ENCODE results near the gene SMG1. TPM values are rescaled to one million over a fixed set of nuclear protein-coding genes. Genes with fewer than 3 reads are reported as not detected.
A peak's percentile ranks its signal among the peaks of the same experiment; 100 is the strongest.

The SMG1 gene
- total and polyA plus RNA-seq, 2 experiments from 2014 or later: 9.9 to 57.0 TPM

DNA sequence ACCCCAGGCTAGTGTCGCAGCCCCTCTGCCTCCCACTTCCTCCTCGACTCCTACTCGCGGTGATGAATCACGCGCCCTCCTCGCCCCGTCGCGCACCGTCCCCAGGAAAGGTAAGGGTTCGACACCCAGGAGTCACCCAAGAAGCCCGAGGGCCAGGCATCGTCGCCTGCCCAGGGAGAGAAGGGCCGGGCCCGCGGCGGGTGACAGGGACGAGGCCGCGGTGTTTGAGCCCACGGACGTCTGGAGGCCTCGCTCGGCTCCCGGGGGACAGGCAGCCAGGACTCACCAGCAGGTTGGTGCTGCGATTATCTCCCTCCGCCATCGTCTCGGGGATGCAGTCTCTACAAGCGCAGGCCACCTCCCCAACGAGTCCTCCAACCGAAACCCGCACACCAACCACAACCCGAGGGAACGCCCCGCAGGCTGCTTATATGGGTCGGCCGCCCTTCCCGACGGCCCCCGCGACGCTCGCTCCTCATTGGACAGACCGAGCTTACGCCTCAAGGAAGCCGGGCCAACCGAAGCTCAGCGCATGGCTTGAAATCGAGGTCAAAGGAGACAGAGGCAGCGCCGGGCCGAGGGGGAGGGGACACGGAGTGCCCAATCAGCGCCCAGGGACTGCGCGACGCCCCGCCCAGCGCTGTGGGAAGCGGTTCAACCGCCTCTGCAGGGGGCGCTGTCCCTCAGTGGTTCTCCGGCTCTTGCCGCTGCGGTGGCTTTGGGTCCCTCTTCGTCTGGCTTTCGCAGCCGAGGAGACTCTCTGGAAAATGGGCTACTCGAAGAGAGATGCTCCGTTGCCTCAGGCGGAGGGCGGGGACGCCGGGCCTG, 124.8 kb downstream of the SMG1 start, which contains the start of gene ARL6IP1:
ARL6IP1 (minus strand) TSS at position 405 of the 828 bp plus-strand sequence; CDS start at position 322, 83 bp downstream.
- Histone ChIP-seq H4K20me1 (ENCODE audit: insufficient read depth, poor library complexity, severe bottlenecking) (peaks cover 18% of the 10 kb centered on the region), H3K27me3 (no peaks in the 10 kb centered on the region), H2AFZ (peak within 1 kb of the TSS; percentile 49), H3K36me3 (replicated peaks; ENCODE audit: insufficient read depth, low read depth) (no peaks in the 10 kb centered on the region), H3K9me3 (ENCODE audit: low read depth) (no peaks in the 10 kb centered on the region), H3K4me2 (peak within 1 kb of the TSS; percentile 91), H3K9me2 (replicated peaks; ENCODE audit: insufficient read depth) (no peaks in the 10 kb centered on the region), H3K27ac (peak within 1 kb of the TSS; percentile 82), H3K4me3 (peak within 1 kb of the TSS; percentile 44), H3K4me1 (ENCODE audit: insufficient read depth) (peaks cover 16% of the 10 kb centered on the region), H3K79me2 (peaks cover 43% of the 10 kb centered on the region)
- TF ChIP-seq EZH2 (IDR thresholded peaks at IDR 0.05; ENCODE audit: borderline replicate concordance) (no peak), EZH2phosphoT487 (IDR thresholded peaks at IDR 0.05; ENCODE audit: low read depth, severe bottlenecking, unreplicated experiment) (no peak)
- TF ChIP-seq, protein P1, sequence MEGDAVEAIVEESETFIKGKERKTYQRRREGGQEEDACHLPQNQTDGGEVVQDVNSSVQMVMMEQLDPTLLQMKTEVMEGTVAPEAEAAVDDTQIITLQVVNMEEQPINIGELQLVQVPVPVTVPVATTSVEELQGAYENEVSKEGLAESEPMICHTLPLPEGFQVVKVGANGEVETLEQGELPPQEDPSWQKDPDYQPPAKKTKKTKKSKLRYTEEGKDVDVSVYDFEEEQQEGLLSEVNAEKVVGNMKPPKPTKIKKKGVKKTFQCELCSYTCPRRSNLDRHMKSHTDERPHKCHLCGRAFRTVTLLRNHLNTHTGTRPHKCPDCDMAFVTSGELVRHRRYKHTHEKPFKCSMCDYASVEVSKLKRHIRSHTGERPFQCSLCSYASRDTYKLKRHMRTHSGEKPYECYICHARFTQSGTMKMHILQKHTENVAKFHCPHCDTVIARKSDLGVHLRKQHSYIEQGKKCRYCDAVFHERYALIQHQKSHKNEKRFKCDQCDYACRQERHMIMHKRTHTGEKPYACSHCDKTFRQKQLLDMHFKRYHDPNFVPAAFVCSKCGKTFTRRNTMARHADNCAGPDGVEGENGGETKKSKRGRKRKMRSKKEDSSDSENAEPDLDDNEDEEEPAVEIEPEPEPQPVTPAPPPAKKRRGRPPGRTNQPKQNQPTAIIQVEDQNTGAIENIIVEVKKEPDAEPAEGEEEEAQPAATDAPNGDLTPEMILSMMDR (IDR thresholded peaks at IDR 0.05; ENCODE audit: poor library complexity): peak; percentile 96
- DNase-seq (ENCODE audit: low spot score): peak; percentile 100
- under 1% methylated on average over 68 of the region's 77 CpGs for WGBS (ENCODE audit: low lambda C conversion rate, missing lambda C conversion rate)

DNA sequence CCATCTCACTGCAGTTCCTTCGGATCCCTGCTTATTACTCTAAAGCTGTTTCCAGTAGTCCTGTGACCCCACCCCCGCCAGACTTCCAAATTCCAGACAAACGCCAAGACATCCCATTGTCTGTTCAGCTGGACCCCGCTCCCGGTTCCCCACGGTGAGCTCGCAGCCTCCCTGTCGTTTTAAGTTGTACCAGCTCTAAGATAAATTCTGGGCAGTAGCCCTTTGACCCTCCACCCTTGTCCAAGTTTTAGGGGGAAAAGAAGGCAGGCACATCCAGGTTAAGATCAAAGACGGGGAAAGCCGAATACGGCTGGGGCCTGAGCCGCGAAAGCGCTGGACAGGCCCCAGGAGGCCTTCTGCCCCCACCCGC, 125.4 kb downstream of the SMG1 start:
- no peaks in the 10 kb centered on the region for H3K9me3 ChIP-seq (ENCODE audit: low read depth)
- H3K36me3 ChIP-seq (replicated peaks; ENCODE audit: insufficient read depth, low read depth): no peaks in the 10 kb centered on the region
- peak overlapping the region; percentile 91 for H3K4me2 ChIP-seq
- H3K27ac ChIP-seq: peak overlapping the region; percentile 82
- H3K79me2 ChIP-seq: peaks cover 47% of the 10 kb centered on the region
- H3K9me2 ChIP-seq (replicated peaks; ENCODE audit: insufficient read depth): no peaks in the 10 kb centered on the region
- H3K4me3 ChIP-seq: peak overlapping the region; percentile 44
- H4K20me1 ChIP-seq (ENCODE audit: insufficient read depth, poor library complexity, severe bottlenecking): peaks cover 18% of the 10 kb centered on the region
- no peaks in the 10 kb centered on the region for H3K27me3 ChIP-seq
- peak; percentile 29 for DNase-seq (ENCODE audit: low spot score)
- peaks cover 16% of the 10 kb centered on the region for H3K4me1 ChIP-seq (ENCODE audit: insufficient read depth)
- H2AFZ ChIP-seq: peak overlapping the region; percentile 1
- 0% methylated on average over 15 of the region's 15 CpGs for WGBS (ENCODE audit: low lambda C conversion rate, missing lambda C conversion rate)
- TF ChIP-seq EZH2 (IDR thresholded peaks at IDR 0.05; ENCODE audit: borderline replicate concordance): no peak

DNA sequence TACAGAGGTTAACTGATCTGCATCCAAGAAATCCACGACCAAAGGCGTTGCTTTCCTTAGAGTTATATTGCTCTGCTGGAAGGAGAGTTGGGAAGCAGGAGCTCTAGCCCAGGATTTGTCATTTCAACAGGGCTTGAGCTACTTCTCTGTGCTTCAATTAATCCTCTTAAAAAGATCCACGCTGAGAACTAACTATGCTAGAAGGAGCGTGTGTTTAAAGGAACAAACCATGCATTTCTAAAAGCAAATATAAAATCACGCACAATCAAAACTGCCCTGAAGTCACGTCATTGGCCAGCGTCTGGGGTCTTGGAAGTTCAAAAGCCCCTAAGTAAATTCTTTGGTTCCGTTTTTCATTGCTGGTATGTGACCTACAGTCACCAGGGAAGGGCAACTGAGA, 125.9 kb downstream of the SMG1 start:
- H3K79me2 ChIP-seq: peaks cover 52% of the 10 kb centered on the region
- WGBS (ENCODE audit: low lambda C conversion rate, missing lambda C conversion rate): 2% methylated on average over 8 of the region's 8 CpGs
- no peaks in the 10 kb centered on the region for H3K9me2 ChIP-seq (replicated peaks; ENCODE audit: insufficient read depth)
- H3K9me3 ChIP-seq (ENCODE audit: low read depth): no peaks in the 10 kb centered on the region
- no peaks in the 10 kb centered on the region for H3K36me3 ChIP-seq (replicated peaks; ENCODE audit: insufficient read depth, low read depth)
- TF ChIP-seq, protein P1 (IDR thresholded peaks at IDR 0.05; ENCODE audit: poor library complexity): no peak
- TF ChIP-seq EZH2phosphoT487 (IDR thresholded peaks at IDR 0.05; ENCODE audit: low read depth, severe bottlenecking, unreplicated experiment) (no peak), EZH2 (IDR thresholded peaks at IDR 0.05; ENCODE audit: borderline replicate concordance) (no peak)
- peaks cover 16% of the 10 kb centered on the region for H3K4me1 ChIP-seq (ENCODE audit: insufficient read depth)
- no peaks in the 10 kb centered on the region for H3K27me3 ChIP-seq
- peak overlapping the region; percentile 44 for H3K4me3 ChIP-seq
- H4K20me1 ChIP-seq (ENCODE audit: insufficient read depth, poor library complexity, severe bottlenecking): peaks cover 18% of the 10 kb centered on the region
- H2AFZ ChIP-seq: peak overlapping the region; percentile 1
- peak overlapping the region; percentile 82 for H3K27ac ChIP-seq
- no peak for DNase-seq (ENCODE audit: low spot score)
- H3K4me2 ChIP-seq: peak overlapping the region; percentile 91

DNA sequence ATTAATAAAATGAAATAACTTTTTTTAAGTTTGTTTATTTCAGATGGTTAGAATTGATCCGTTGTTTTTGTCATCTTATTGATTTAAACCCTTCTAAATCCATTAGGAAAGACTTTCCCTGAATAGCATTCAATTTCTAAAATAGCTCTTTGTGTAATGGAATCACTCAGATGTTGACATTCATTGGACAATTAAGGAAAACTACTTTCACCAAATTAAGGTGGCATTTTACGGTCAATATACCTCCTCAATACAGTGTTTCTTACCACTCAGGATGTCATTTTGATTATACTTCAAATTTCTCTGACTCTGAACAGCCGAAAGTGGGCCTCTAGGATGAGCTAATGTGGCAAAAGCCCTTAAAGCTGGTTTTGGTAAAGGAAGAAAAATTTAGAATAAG, 126.7 kb downstream of the SMG1 start:
- Histone ChIP-seq H2AFZ (no peak overlapping the region), H4K20me1 (ENCODE audit: insufficient read depth, poor library complexity, severe bottlenecking) (peaks cover 18% of the 10 kb centered on the region), H3K4me2 (peak overlapping the region; percentile 91), H3K27ac (no peak overlapping the region), H3K79me2 (peaks cover 57% of the 10 kb centered on the region), H3K4me1 (ENCODE audit: insufficient read depth) (peaks cover 16% of the 10 kb centered on the region), H3K36me3 (replicated peaks; ENCODE audit: insufficient read depth, low read depth) (no peaks in the 10 kb centered on the region), H3K9me3 (ENCODE audit: low read depth) (no peaks in the 10 kb centered on the region), H3K27me3 (no peaks in the 10 kb centered on the region), H3K9me2 (replicated peaks; ENCODE audit: insufficient read depth) (no peaks in the 10 kb centered on the region), H3K4me3 (no peak overlapping the region)
- no peak for DNase-seq (ENCODE audit: low spot score)
- TF ChIP-seq EZH2 (IDR thresholded peaks at IDR 0.05; ENCODE audit: borderline replicate concordance) (no peak), EZH2phosphoT487 (IDR thresholded peaks at IDR 0.05; ENCODE audit: low read depth, severe bottlenecking, unreplicated experiment) (no peak)
- TF ChIP-seq, protein P1 (IDR thresholded peaks at IDR 0.05; ENCODE audit: poor library complexity): no peak
- 68% methylated on average over 3 of the region's 3 CpGs for WGBS (ENCODE audit: low lambda C conversion rate, missing lambda C conversion rate)

All from hepatocyte (in vitro differentiated cells).